GM12878 (cell line): Measurements from ENCODE around the gene BTG2. TPM values are rescaled to one million over a fixed set of nuclear protein-coding genes. Genes with fewer than 3 reads are reported as not detected.

ENCODE experiments used
- ATAC-seq: fragments of 200-7000 bp; cut with Tn5 transposase; 3 replicates; pipeline ENCODE4 v1.9.1; 2020; ENCODE audit warnings: mild to moderate bottlenecking, moderate library complexity
- BruUV-seq: library from RNA; stranded (reverse); fragments of 400-500 nt; replicated peaks from 2 replicates; lab custom pipeline; 2021; lab: Mats Ljungman, UMichigan
- CTCF ChIA-PET: fragments of 300-600 bp; sonication (Branson Sonifier 250); formaldehyde crosslinking; extraction: SDS; loops from one replicate; lab custom pipeline; 2021; ENCODE audit warnings: inconsistent platforms; lab: Yijun Ruan, JAX
- POLR2A ChIA-PET: fragments of 350-600 bp; formaldehyde crosslinking; extraction: SDS; loops from one replicate; lab custom pipeline; 2021; ENCODE audit warnings: inconsistent platforms; lab: Charles Lee
- RAD21 ChIA-PET: fragments of 300-600 bp; sonication (Branson Sonifier 250); formaldehyde crosslinking; loops from one replicate; lab custom pipeline; 2023; ENCODE audit warnings: antibody characterized with exemption; ENCODE audit not compliant: unreplicated experiment; lab: Charles Lee
- SMC1A ChIA-PET: fragments of 300-600 bp; sonication (Branson Sonifier 250); formaldehyde crosslinking; loops from one replicate; lab custom pipeline; 2023; ENCODE audit not compliant: unreplicated experiment, uncharacterized antibody; lab: Charles Lee
- DNase-seq: peaks from one replicate; pipeline ENCODE4 v3.0.0-alpha.2; 2011; ENCODE audit warnings: low read depth, low spot score
- FAIRE-seq: peaks from 3 replicates; lab custom pipeline; 2011; peaks lifted over from hg19 to GRCh38; lab: Jason Lieb, UNC
- H2AFZ ChIP-seq: 2 replicates; pipeline ENCODE4 v1.6.0; 2011; ENCODE audit warnings: low read depth, low read length, control low read depth; ENCODE audit not compliant: control insufficient read depth
- H3K27ac ChIP-seq: 2 replicates; pipeline ENCODE4 v1.5.1; 2011; ENCODE audit warnings: control low read depth; ENCODE audit not compliant: control insufficient read depth, insufficient read depth
- H3K27me3 ChIP-seq, 2 experiments: replicated peaks in 1 of 2; 2 replicates each; pipeline versions ENCODE4 v1.6.0 to v1.6.1; 2011; ENCODE audit warnings: low read length in 1 of 2; ENCODE audit not compliant: control insufficient read depth in 2 of 2, insufficient read depth in 2 of 2
- H3K36me3 ChIP-seq, 2 experiments: 2 replicates each; pipeline ENCODE4 v1.5.1; 2011; ENCODE audit warnings: low read length in 1 of 2; ENCODE audit not compliant: control insufficient read depth in 2 of 2, insufficient read depth in 2 of 2
- H3K4me1 ChIP-seq: 2 replicates; pipeline ENCODE4 v1.6.1; 2011; ENCODE audit warnings: mild to moderate bottlenecking, low read length, moderate library complexity, mixed read lengths; ENCODE audit not compliant: control insufficient read depth, insufficient read depth
- H3K4me2 ChIP-seq: 2 replicates; pipeline ENCODE4 v1.6.0; 2011; ENCODE audit warnings: control low read depth; ENCODE audit not compliant: control insufficient read depth, insufficient read depth
- H3K4me3 ChIP-seq: fragments of 200-600 bp; sonication (generic); 2 replicates; pipeline ENCODE4 v1.5.1; 2016
- H3K79me2 ChIP-seq: 2 replicates; pipeline ENCODE4 v1.6.0; 2011; ENCODE audit warnings: low read length; ENCODE audit not compliant: control insufficient read depth, insufficient read depth
- H3K9ac ChIP-seq: 2 replicates; pipeline ENCODE4 v1.8.0; 2011; ENCODE audit warnings: low read length, control low read depth, mixed read lengths; ENCODE audit not compliant: control insufficient read depth, insufficient read depth
- H3K9me3 ChIP-seq: replicated peaks from 3 replicates; pipeline ENCODE4 v1.5.1; 2011; ENCODE audit warnings: mild to moderate bottlenecking, low read length; ENCODE audit not compliant: control insufficient read depth, insufficient read depth
- H4K20me1 ChIP-seq: 2 replicates; pipeline ENCODE4 v1.6.0; 2011; ENCODE audit not compliant: control insufficient read depth, insufficient read depth
- E2F4 ChIP-seq: IDR thresholded peaks from 2 replicates; pipeline ENCODE4 v1.6.1; 2012; ENCODE audit warnings: low read depth, low read length, improper control_type of control experiment
- E4F1 ChIP-seq: fragments of 450-650 bp; IDR thresholded peaks from 2 replicates; pipeline ENCODE4 v1.6.1; 2018; ENCODE audit warnings: borderline replicate concordance, mild to moderate bottlenecking; ENCODE audit not compliant: partially characterized antibody
- EP300 ChIP-seq, 2 experiments: fragments of 150-350 bp in 1 of 2; IDR thresholded peaks; 2 replicates each; pipeline ENCODE4 v1.6.1; 2011 to 2012; ENCODE audit warnings: low read depth in 2 of 2, low read length in 2 of 2, borderline replicate concordance in 1 of 2, improper control_type of control experiment in 1 of 2, inconsistent platforms in 1 of 2; ENCODE audit not compliant: control insufficient read depth in 1 of 2
- IRF4 ChIP-seq: IDR thresholded peaks from 2 replicates; pipeline ENCODE4 v1.6.1; 2011; ENCODE audit warnings: low read depth, low read length
- MTA3 ChIP-seq: IDR thresholded peaks from 2 replicates; pipeline ENCODE4 v1.6.1; 2012; ENCODE audit warnings: low read length, inconsistent platforms, borderline replicate concordance
- NR2F1 ChIP-seq: fragments of 450-650 bp; conservative IDR thresholded peaks from 2 replicates; pipeline ENCODE4 v1.6.1; 2017; ENCODE audit warnings: mild to moderate bottlenecking
- POLR2A ChIP-seq: IDR thresholded peaks from 2 replicates; pipeline ENCODE4 v1.6.1; 2011; ENCODE audit warnings: low read depth, mild to moderate bottlenecking, low read length
- TCF7 ChIP-seq: IDR thresholded peaks from 2 replicates; pipeline ENCODE4 v1.6.1; 2014; ENCODE audit warnings: antibody characterized with exemption, borderline replicate concordance
- WRNIP1 ChIP-seq: IDR thresholded peaks from 2 replicates; pipeline ENCODE4 v1.6.1; 2011; ENCODE audit warnings: low read depth, low read length, improper control_type of control experiment, borderline replicate concordance
- ZSCAN29 ChIP-seq: fragments of 450-650 bp; IDR thresholded peaks from 2 replicates; pipeline ENCODE4 v1.6.1; 2017; ENCODE audit warnings: mild to moderate bottlenecking, moderate library complexity
- WGBS: methylation state at CpG from one replicate; pipeline ENCODE4 v1.1.6; 2016; ENCODE audit warnings: low lambda C conversion rate; ENCODE audit not compliant: insufficient replicate concordance, insufficient coverage; ENCODE audit errors: missing lambda C conversion rate; 5-methylcytosine and 5-hydroxymethylcytosine counted together
- in situ Hi-C: fragments of 300-500 bp; cut with MboI; formaldehyde crosslinking; loops from 9 replicates; pipeline ENCODE4 v1.14.3; 2018; ENCODE audit warnings: mixed read lengths
- intact Hi-C: fragments of 100-400 bp; cut with micrococcal nuclease; formaldehyde crosslinking; loops from one replicate; pipeline ENCODE4 v1.14.2; 2022; ENCODE audit not compliant: unreplicated experiment
- polyA plus RNA-seq, 11 experiments: library from polyadenylated mRNA; depleted of rRNA in 4 of 11; unstranded in 6 of 11; stranded (reverse) in 5 of 11; fragments of >200 nt; fragmentation: Nextera tagmentation in 4 of 11; fragmentation: Illumina TruSeq in 1 of 11; extraction: Ambion mirVana in 4 of 11; extraction: Trizol in 1 of 11; gene quantifications; 1 replicate in 1 of 11; 2 replicates in 10 of 11; pipeline versions ENCODE4 v1.2.1 to v1.2.3, GENCODE V29; 2011 to 2016; ENCODE audit warnings: inconsistent platforms in 2 of 11, missing spikeins in 2 of 11, low read depth in 1 of 11
- total RNA-seq, 4 experiments: library from RNA; depleted of rRNA in 3 of 4; stranded (reverse); fragments of >200 nt in 3 of 4; fragmentation: Illumina TruSeq in 1 of 4; extraction: Trizol in 1 of 4; gene quantifications; 2 replicates each; pipeline versions ENCODE4 v1.2.1 to v1.2.3, GENCODE V29; 2013 to 2021
- TF ChIP-seq, protein P1 (sequence below): fragments of 450-650 bp; conservative IDR thresholded peaks from 2 replicates; pipeline ENCODE4 v1.6.1; 2017; ENCODE audit warnings: mild to moderate bottlenecking, moderate library complexity

The BTG2 gene
- total and polyA plus RNA-seq, 10 of the 15 experiments (the other 5 are each of a cell fraction or from before 2014, with no cell fraction given) = 23.3 to 160 (median 98.1) TPM

- FAIRE-seq = no peak
- in situ Hi-C loops = loop anchor here (25.0 kb wide), 1 partner anchor 1230 kb away; the partner anchor contains the start of gene MDM4
- peak; percentile 1; the same call in 2 of the 3 replicates for ATAC-seq
These were observed 23.3 kb upstream of the BTG2 start for GRCh38 chr1:203281851-203282661.

More at GRCh38 chr1:203281851-203282661, 23.3 kb upstream of the BTG2 start:
- intact Hi-C loops = no loop called here
- no peaks in the 10 kb centered on the region for H3K9me3 ChIP-seq
- DNase-seq = no peak
- H3K4me1 ChIP-seq = peaks cover 53% of the 10 kb centered on the region
- POLR2A ChIA-PET = interaction anchor here (12.6 to 20.0 kb wide), 3 partner anchors 5 to 42 kb away, joined by 168 to 395 read pairs (median 370); partner anchors contain the start of gene BTG2
- no peaks in the 10 kb centered on the region for H4K20me1 ChIP-seq
- peak overlapping the region; percentile 67; the same call in 1 of the 2 replicates for H3K27ac ChIP-seq
- no peak for TF ChIP-seq EP300 (IDR thresholded peaks at IDR 0.05; ENCODE audit: borderline replicate concordance in 1 of 2, control insufficient read depth in 1 of 2, low read depth in 2 of 2, low read length in 2 of 2)
- no peak; the same call in 1 of the 2 replicates for TF ChIP-seq NR2F1
- TF ChIP-seq E4F1 = no peak
- no peak for TF ChIP-seq MTA3
- no peak for TF ChIP-seq TCF7
- no peak for TF ChIP-seq E2F4
- TF ChIP-seq IRF4 = no peak
- no peak for TF ChIP-seq WRNIP1
- TF ChIP-seq ZSCAN29 = no peak
- TF ChIP-seq, protein P1, sequence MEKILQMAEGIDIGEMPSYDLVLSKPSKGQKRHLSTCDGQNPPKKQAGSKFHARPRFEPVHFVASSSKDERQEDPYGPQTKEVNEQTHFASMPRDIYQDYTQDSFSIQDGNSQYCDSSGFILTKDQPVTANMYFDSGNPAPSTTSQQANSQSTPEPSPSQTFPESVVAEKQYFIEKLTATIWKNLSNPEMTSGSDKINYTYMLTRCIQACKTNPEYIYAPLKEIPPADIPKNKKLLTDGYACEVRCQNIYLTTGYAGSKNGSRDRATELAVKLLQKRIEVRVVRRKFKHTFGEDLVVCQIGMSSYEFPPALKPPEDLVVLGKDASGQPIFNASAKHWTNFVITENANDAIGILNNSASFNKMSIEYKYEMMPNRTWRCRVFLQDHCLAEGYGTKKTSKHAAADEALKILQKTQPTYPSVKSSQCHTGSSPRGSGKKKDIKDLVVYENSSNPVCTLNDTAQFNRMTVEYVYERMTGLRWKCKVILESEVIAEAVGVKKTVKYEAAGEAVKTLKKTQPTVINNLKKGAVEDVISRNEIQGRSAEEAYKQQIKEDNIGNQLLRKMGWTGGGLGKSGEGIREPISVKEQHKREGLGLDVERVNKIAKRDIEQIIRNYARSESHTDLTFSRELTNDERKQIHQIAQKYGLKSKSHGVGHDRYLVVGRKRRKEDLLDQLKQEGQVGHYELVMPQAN = no peak
- TF ChIP-seq POLR2A = no peak
- peak overlapping the region; percentile 71; the same call in 1 of the 2 replicates for H2AFZ ChIP-seq
- H3K27me3 ChIP-seq = no peaks in the 10 kb centered on the region
- no peaks in the 10 kb centered on the region for H3K36me3 ChIP-seq
- RAD21 ChIA-PET = interaction anchor here (1.4 to 30.0 kb wide), 5 partner anchors 9 to 147 kb away, joined by 3 to 541 read pairs (median 470); partner anchors contain the start of gene BTG2
- WGBS = 75% methylated on average over 10 of the region's 10 CpGs
- no TSS peak for BruUV-seq
- no peak overlapping the region for H3K4me3 ChIP-seq
- CTCF ChIA-PET = interaction anchor here (1.0 to 14.4 kb wide), 8 partner anchors 9 to 56 kb away, joined by 3 to 207 read pairs (median 10); no protein-coding TSS in a partner anchor
- no peak overlapping the region for H3K4me2 ChIP-seq
- SMC1A ChIA-PET = interaction anchor here (0.8 to 30.2 kb wide), 8 partner anchors 8 to 195 kb away, joined by 3 to 590 read pairs (median 21); partner anchors contain the start of gene BTG2
- peak overlapping the region; percentile 40; the same call in 1 of the 2 replicates for H3K9ac ChIP-seq
- H3K79me2 ChIP-seq = peaks cover 5% of the 10 kb centered on the region; the same call in 1 of the 2 replicates
